ENCODE measurements around the gene DDX10. TPM values are rescaled to one million over a fixed set of nuclear protein-coding genes. Genes with fewer than 3 reads are reported as not detected.

The DDX10 gene
- polyA plus RNA-seq, 4 donors = 7.3 to 22.0 (median 12.1) TPM

GRCh38 chr11:108933630-108934029 is 268.8 kb downstream of the DDX10 start:
- H3K4me1 ChIP-seq (ENCODE audit: control insufficient read depth in 3 of 3, insufficient read depth in 2 of 3, low read depth in 1 of 3, low read length in 2 of 3) = no peaks in the 10 kb centered on the region
- no peak for DNase-seq
- no peak for FAIRE-seq
- no peaks in the 10 kb centered on the region for H3K36me3 ChIP-seq (ENCODE audit: control insufficient read depth in 3 of 3, insufficient read depth in 2 of 3, low read depth in 1 of 3, low read length in 3 of 3)
- no peak overlapping the region for H3K4me3 ChIP-seq (ENCODE audit: low read depth in 1 of 3, low read length in 3 of 3)
- no peak overlapping the region for H3K27ac ChIP-seq (ENCODE audit: low read depth in 1 of 3, low read length in 2 of 3)
- no peaks in the 10 kb centered on the region for H3K27me3 ChIP-seq (ENCODE audit: control insufficient read depth in 3 of 3, insufficient read depth in 3 of 3, low read length in 3 of 3)
- 89 to 99% (median 96%) methylated on average over 2 of the region's 2 CpGs for whole genome bisulfite sequencing, 3 donors
- H3K9me3 ChIP-seq (ENCODE audit: control insufficient read depth in 2 of 2, insufficient read depth in 1 of 2, low read depth in 1 of 2, low read length in 1 of 2) = no peaks in the 10 kb centered on the region

- no peaks in the 10 kb centered on the region for H3K27me3 ChIP-seq (ENCODE audit: control insufficient read depth in 3 of 3, insufficient read depth in 3 of 3, low read length in 3 of 3)
- no peaks in the 10 kb centered on the region for H3K4me1 ChIP-seq (ENCODE audit: control insufficient read depth in 3 of 3, insufficient read depth in 2 of 3, low read depth in 1 of 3, low read length in 2 of 3)
- no peaks in the 10 kb centered on the region for H3K36me3 ChIP-seq (ENCODE audit: control insufficient read depth in 3 of 3, insufficient read depth in 2 of 3, low read depth in 1 of 3, low read length in 3 of 3)
- DNase-seq = no peak
- no peak overlapping the region for H3K4me3 ChIP-seq (ENCODE audit: low read depth in 1 of 3, low read length in 3 of 3)
- FAIRE-seq = no peak
- no peaks in the 10 kb centered on the region for H3K9me3 ChIP-seq (ENCODE audit: control insufficient read depth in 2 of 2, insufficient read depth in 1 of 2, low read depth in 1 of 2, low read length in 1 of 2)
- no peak overlapping the region for H3K27ac ChIP-seq (ENCODE audit: low read depth in 1 of 3, low read length in 2 of 3)
Observed at GRCh38 chr11:108934289-108934688, 269.4 kb downstream of the DDX10 start.

GRCh38 chr11:108934696-108935095 is 269.8 kb downstream of the DDX10 start:
- FAIRE-seq = no peak
- Histone ChIP-seq H3K27me3 (ENCODE audit: control insufficient read depth in 3 of 3, insufficient read depth in 3 of 3, low read length in 3 of 3) (no peaks in the 10 kb centered on the region), H3K4me3 (ENCODE audit: low read depth in 1 of 3, low read length in 3 of 3) (no peak overlapping the region), H3K36me3 (ENCODE audit: control insufficient read depth in 3 of 3, insufficient read depth in 2 of 3, low read depth in 1 of 3, low read length in 3 of 3) (no peaks in the 10 kb centered on the region), H3K27ac (ENCODE audit: low read depth in 1 of 3, low read length in 2 of 3) (no peak overlapping the region), H3K9me3 (ENCODE audit: control insufficient read depth in 2 of 2, insufficient read depth in 1 of 2, low read depth in 1 of 2, low read length in 1 of 2) (no peaks in the 10 kb centered on the region), H3K4me1 (ENCODE audit: control insufficient read depth in 3 of 3, insufficient read depth in 2 of 3, low read depth in 1 of 3, low read length in 2 of 3) (no peaks in the 10 kb centered on the region)
- 93 to 96% (median 94%) methylated on average over 7 of the region's 7 CpGs for WGBS, 3 donors
- DNase-seq = no peak

- no peaks in the 10 kb centered on the region for H3K27me3 ChIP-seq (ENCODE audit: control insufficient read depth in 3 of 3, insufficient read depth in 3 of 3, low read length in 3 of 3)
- peaks cover 0 to 6% (median 0%) of the 10 kb centered on the region in 3 donors for H3K36me3 ChIP-seq (ENCODE audit: control insufficient read depth in 3 of 3, insufficient read depth in 2 of 3, low read depth in 1 of 3, low read length in 3 of 3)
- no peak for FAIRE-seq
Observed at GRCh38 chr11:108937746-108938145, 272.9 kb downstream of the DDX10 start.

DNA sequence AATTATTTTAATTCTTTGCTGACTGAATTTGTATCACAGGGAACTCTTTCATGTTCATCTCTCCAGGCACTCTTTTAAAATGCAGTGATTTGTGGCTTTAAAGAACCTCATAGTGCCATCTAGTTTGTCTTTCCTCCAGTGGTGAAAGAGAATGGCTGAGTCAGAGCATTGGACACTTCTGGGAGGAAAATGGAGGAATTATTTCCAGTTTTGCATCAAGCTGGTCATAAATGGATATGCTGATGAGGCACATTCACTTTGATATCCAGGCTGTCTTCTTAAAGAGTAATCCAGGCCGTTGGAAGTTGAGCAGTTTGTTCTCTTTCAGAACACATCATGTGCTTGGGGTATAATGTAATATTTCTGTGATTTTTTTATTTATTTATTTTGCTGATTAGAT is 273.7 kb downstream of the DDX10 start:
- WGBS, 3 donors = 67 to 84% (median 79%) methylated on average over 1 of the region's 1 CpG
- no peak for DNase-seq
- H3K9me3 ChIP-seq (ENCODE audit: control insufficient read depth in 2 of 2, insufficient read depth in 1 of 2, low read depth in 1 of 2, low read length in 1 of 2) = no peaks in the 10 kb centered on the region
- no peaks in the 10 kb centered on the region for H3K4me1 ChIP-seq (ENCODE audit: control insufficient read depth in 3 of 3, insufficient read depth in 2 of 3, low read depth in 1 of 3, low read length in 2 of 3)
- H3K4me3 ChIP-seq (ENCODE audit: low read depth in 1 of 3, low read length in 3 of 3) = no peak overlapping the region
- H3K27ac ChIP-seq (ENCODE audit: low read depth in 1 of 3, low read length in 2 of 3) = no peak overlapping the region
- H3K27me3 ChIP-seq (ENCODE audit: control insufficient read depth in 3 of 3, insufficient read depth in 3 of 3, low read length in 3 of 3) = no peaks in the 10 kb centered on the region
- H3K36me3 ChIP-seq (ENCODE audit: control insufficient read depth in 3 of 3, insufficient read depth in 2 of 3, low read depth in 1 of 3, low read length in 3 of 3) = peaks cover 0 to 6% (median 0%) of the 10 kb centered on the region in 3 donors
- FAIRE-seq = no peak

More at GRCh38 chr11:108937746-108938145, 272.9 kb downstream of the DDX10 start:
- Histone ChIP-seq H3K27ac (ENCODE audit: low read depth in 1 of 3, low read length in 2 of 3) (no peak overlapping the region), H3K4me1 (ENCODE audit: control insufficient read depth in 3 of 3, insufficient read depth in 2 of 3, low read depth in 1 of 3, low read length in 2 of 3) (no peaks in the 10 kb centered on the region), H3K4me3 (ENCODE audit: low read depth in 1 of 3, low read length in 3 of 3) (no peak overlapping the region), H3K9me3 (ENCODE audit: control insufficient read depth in 2 of 2, insufficient read depth in 1 of 2, low read depth in 1 of 2, low read length in 1 of 2) (no peaks in the 10 kb centered on the region)
- 81 to 85% (median 81%) methylated on average over 6 of the region's 6 CpGs for WGBS, 3 donors
- no peak for DNase-seq

DNA sequence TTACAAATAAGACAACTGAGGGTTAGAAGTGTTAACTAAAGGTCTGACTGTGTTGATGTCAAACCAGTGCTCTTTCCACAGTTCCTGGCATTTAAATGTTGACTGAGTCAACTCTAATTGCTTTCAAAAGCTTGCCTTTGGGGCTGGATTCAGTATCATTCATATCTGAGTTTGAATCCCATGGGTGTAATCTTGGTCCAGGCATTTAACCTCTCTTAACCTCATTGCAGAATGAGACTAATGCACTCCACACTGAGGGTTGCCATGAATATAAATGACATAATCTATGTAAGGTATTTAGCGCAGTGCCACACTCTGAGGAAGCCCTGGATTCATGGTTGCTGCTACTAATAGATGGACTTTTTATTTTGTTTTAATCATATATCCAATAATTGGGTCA is 274.3 kb downstream of the DDX10 start:
- Histone ChIP-seq H3K27ac (ENCODE audit: low read depth in 1 of 3, low read length in 2 of 3) (no peak overlapping the region), H3K27me3 (ENCODE audit: control insufficient read depth in 3 of 3, insufficient read depth in 3 of 3, low read length in 3 of 3) (no peaks in the 10 kb centered on the region), H3K4me1 (ENCODE audit: control insufficient read depth in 3 of 3, insufficient read depth in 2 of 3, low read depth in 1 of 3, low read length in 2 of 3) (no peaks in the 10 kb centered on the region), H3K4me3 (ENCODE audit: low read depth in 1 of 3, low read length in 3 of 3) (no peak overlapping the region), H3K9me3 (ENCODE audit: control insufficient read depth in 2 of 2, insufficient read depth in 1 of 2, low read depth in 1 of 2, low read length in 1 of 2) (no peaks in the 10 kb centered on the region), H3K36me3 (ENCODE audit: control insufficient read depth in 3 of 3, insufficient read depth in 2 of 3, low read depth in 1 of 3, low read length in 3 of 3) (peaks cover 0 to 6% (median 0%) of the 10 kb centered on the region in 3 donors)
- 97 to 100% (median 97%) methylated on average over 1 of the region's 1 CpG for WGBS, 3 donors
- no peak for FAIRE-seq
- DNase-seq = no peak

GRCh38 chr11:108943853-108944252 is 279.0 kb downstream of the DDX10 start:
- no peak overlapping the region for H3K27ac ChIP-seq (ENCODE audit: low read depth in 1 of 3, low read length in 2 of 3)
- no peak overlapping the region for H3K4me3 ChIP-seq (ENCODE audit: low read depth in 1 of 3, low read length in 3 of 3)
- no peak for DNase-seq
- no peaks in the 10 kb centered on the region for H3K4me1 ChIP-seq (ENCODE audit: control insufficient read depth in 3 of 3, insufficient read depth in 2 of 3, low read depth in 1 of 3, low read length in 2 of 3)
- H3K36me3 ChIP-seq (ENCODE audit: control insufficient read depth in 3 of 3, insufficient read depth in 2 of 3, low read depth in 1 of 3, low read length in 3 of 3) = peaks cover 0 to 6% (median 0%) of the 10 kb centered on the region in 3 donors
- FAIRE-seq = no peak
- WGBS, 3 donors = 86 to 91% (median 90%) methylated on average over 4 of the region's 4 CpGs
- no peaks in the 10 kb centered on the region for H3K27me3 ChIP-seq (ENCODE audit: control insufficient read depth in 3 of 3, insufficient read depth in 3 of 3, low read length in 3 of 3)
- no peaks in the 10 kb centered on the region for H3K9me3 ChIP-seq (ENCODE audit: control insufficient read depth in 2 of 2, insufficient read depth in 1 of 2, low read depth in 1 of 2, low read length in 1 of 2)

DNA sequence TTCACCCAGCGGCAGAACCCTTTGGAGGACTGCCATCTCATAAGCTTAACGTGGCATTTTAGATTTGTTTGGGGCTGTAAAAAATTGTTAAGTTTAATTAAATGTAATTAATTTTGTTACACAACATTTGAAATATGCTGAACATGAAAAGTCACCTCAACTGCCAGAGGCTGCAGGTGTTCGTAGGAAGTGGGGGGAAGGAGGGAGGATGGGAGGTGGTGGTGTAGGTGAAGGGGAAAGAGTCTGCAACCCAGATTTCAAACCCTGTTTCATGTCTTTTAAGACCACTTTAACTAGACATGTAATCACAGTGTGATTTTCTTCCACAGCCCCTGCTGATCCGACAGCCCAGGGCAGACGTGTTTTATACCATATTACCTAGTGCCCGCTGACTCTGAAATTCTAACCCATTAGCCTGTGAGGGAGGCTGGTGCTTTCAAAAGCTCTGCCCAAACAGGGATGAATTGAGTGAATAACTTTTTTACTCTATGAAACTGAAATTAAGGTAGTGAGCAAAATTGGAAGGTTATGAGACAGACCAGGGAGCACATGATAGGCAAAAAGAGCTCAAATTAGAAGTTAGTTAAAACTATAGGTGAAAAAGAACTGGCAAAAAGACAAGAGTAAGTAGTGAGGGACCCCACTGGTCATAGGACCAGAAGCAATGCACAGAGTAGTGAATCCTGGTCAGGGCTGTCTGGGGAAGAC is 279.8 kb downstream of the DDX10 start:
- DNase-seq = no peak
- H3K4me1 ChIP-seq (ENCODE audit: control insufficient read depth in 3 of 3, insufficient read depth in 2 of 3, low read depth in 1 of 3, low read length in 2 of 3) = no peaks in the 10 kb centered on the region
- H3K9me3 ChIP-seq (ENCODE audit: control insufficient read depth in 2 of 2, insufficient read depth in 1 of 2, low read depth in 1 of 2, low read length in 1 of 2) = no peaks in the 10 kb centered on the region
- H3K27ac ChIP-seq (ENCODE audit: low read depth in 1 of 3, low read length in 2 of 3) = no peak overlapping the region
- FAIRE-seq = no peak
- peaks cover 0 to 6% (median 0%) of the 10 kb centered on the region in 3 donors for H3K36me3 ChIP-seq (ENCODE audit: control insufficient read depth in 3 of 3, insufficient read depth in 2 of 3, low read depth in 1 of 3, low read length in 3 of 3)
- H3K27me3 ChIP-seq (ENCODE audit: control insufficient read depth in 3 of 3, insufficient read depth in 3 of 3, low read length in 3 of 3) = no peaks in the 10 kb centered on the region
- no peak overlapping the region for H3K4me3 ChIP-seq (ENCODE audit: low read depth in 1 of 3, low read length in 3 of 3)
- WGBS, 3 donors = 91 to 94% (median 92%) methylated on average over 6 of the region's 6 CpGs

- DNase-seq (no peak), FAIRE-seq (no peak)
- Histone ChIP-seq H3K4me1 (ENCODE audit: control insufficient read depth in 3 of 3, insufficient read depth in 2 of 3, low read depth in 1 of 3, low read length in 2 of 3) (no peaks in the 10 kb centered on the region), H3K27me3 (ENCODE audit: control insufficient read depth in 3 of 3, insufficient read depth in 3 of 3, low read length in 3 of 3) (no peaks in the 10 kb centered on the region), H3K9me3 (ENCODE audit: control insufficient read depth in 2 of 2, insufficient read depth in 1 of 2, low read depth in 1 of 2, low read length in 1 of 2) (no peaks in the 10 kb centered on the region), H3K27ac (ENCODE audit: low read depth in 1 of 3, low read length in 2 of 3) (no peak overlapping the region), H3K36me3 (ENCODE audit: control insufficient read depth in 3 of 3, insufficient read depth in 2 of 3, low read depth in 1 of 3, low read length in 3 of 3) (peaks cover 0 to 5% (median 0%) of the 10 kb centered on the region in 3 donors), H3K4me3 (ENCODE audit: low read depth in 1 of 3, low read length in 3 of 3) (no peak overlapping the region)
- WGBS, 3 donors = 72 to 78% (median 76%) methylated on average over 3 of the region's 3 CpGs
Observed at GRCh38 chr11:108945341-108945740, 280.5 kb downstream of the DDX10 start.
